B cell (primary cell): ENCODE data around the gene MRPL36. TPM values are rescaled to one million over a fixed set of nuclear protein-coding genes. Genes with fewer than 3 reads are reported as not detected.

Experiments
- ATAC-seq: fragments of 200-7000 bp; cut with Tn5 transposase; one replicate; pipeline ENCODE4 v1.10.0; 2021; ENCODE audit warnings: low read depth, mild to moderate bottlenecking, moderate number of reproducible peaks, moderate library complexity
- CTCF ChIA-PET: fragments of 350-600 bp; sonication (Branson Sonifier 250); formaldehyde crosslinking; loops from one replicate; lab custom pipeline; 2021; ENCODE audit warnings: antibody characterized with exemption, inconsistent platforms; lab: Charles Lee
- POLR2A ChIA-PET: fragments of 350-600 bp; sonication (Branson Sonifier 250); formaldehyde crosslinking; loops from one replicate; lab custom pipeline; 2021; ENCODE audit warnings: antibody characterized with exemption; lab: Charles Lee
- DNase-seq: peaks from one replicate; pipeline ENCODE4 v3.0.0; 2013
- H2AFZ ChIP-seq: 2 replicates; pipeline ENCODE4 v1.6.1; 2012; ENCODE audit warnings: mild to moderate bottlenecking, low read depth, low read length; ENCODE audit not compliant: insufficient read depth, poor library complexity, severe bottlenecking
- H3K27ac ChIP-seq, 2 donors: 1 replicate in 1 of 2; 2 replicates in 1 of 2; pipeline ENCODE4 v1.5.1; 2012 to 2013; ENCODE audit warnings: low read length in 2 of 2, mild to moderate bottlenecking in 2 of 2, moderate library complexity in 1 of 2
- H3K27me3 ChIP-seq, 4 experiments: fragments of 200-600 bp in 1 of 4; sonication (generic) in 1 of 4; replicated peaks in 1 of 4; 1 replicate in 2 of 4; 2 replicates in 2 of 4; pipeline versions ENCODE4 v1.6.1 to v1.7.0; 2013 to 2016; ENCODE audit warnings: low read length in 3 of 4, mild to moderate bottlenecking in 2 of 4, mixed read lengths in 1 of 4, moderate library complexity in 1 of 4; ENCODE audit not compliant: insufficient read depth in 4 of 4, control insufficient read depth in 3 of 4; ENCODE audit errors: control extremely low read depth in 1 of 4
- H3K36me3 ChIP-seq, 2 experiments: replicated peaks in 1 of 2; 1 replicate in 1 of 2; 2 replicates in 1 of 2; pipeline versions ENCODE4 v1.6.1 to v1.7.1; 2013; ENCODE audit warnings: low read length in 1 of 2; ENCODE audit not compliant: insufficient read depth in 2 of 2, control insufficient read depth in 1 of 2; ENCODE audit errors: control extremely low read depth in 1 of 2, extremely low read depth in 1 of 2
- H3K4me1 ChIP-seq, 2 donors: fragments of 200-600 bp in 1 of 2; sonication (generic) in 1 of 2; 1 replicate in 1 of 2; 2 replicates in 1 of 2; pipeline versions ENCODE4 v1.5.1 to v1.6.1; 2013 to 2017; ENCODE audit warnings: low read length in 2 of 2; ENCODE audit not compliant: control insufficient read depth in 2 of 2, insufficient read depth in 2 of 2
- H3K4me2 ChIP-seq: replicated peaks from 2 replicates; pipeline ENCODE3; 2012; ENCODE audit warnings: mild to moderate bottlenecking, low read depth, low read length; ENCODE audit not compliant: poor library complexity, severe bottlenecking
- H3K4me3 ChIP-seq, 5 experiments: fragments of 200-600 bp in 1 of 5; sonication (generic) in 1 of 5; 1 replicate in 3 of 5; 2 replicates in 2 of 5; pipeline versions ENCODE4 v1.5.1 to v1.7.0; 2011 to 2016; ENCODE audit warnings: low read length in 4 of 5, mild to moderate bottlenecking in 4 of 5, low read depth in 2 of 5, control low read depth in 1 of 5, moderate library complexity in 1 of 5; ENCODE audit not compliant: insufficient read depth in 1 of 5; ENCODE audit errors: control extremely low read depth in 1 of 5, extremely low read depth in 1 of 5
- H3K79me2 ChIP-seq: fragments of 200-600 bp; sonication (generic); one replicate; pipeline ENCODE4 v1.6.0; 2016; ENCODE audit warnings: low read length; ENCODE audit not compliant: control insufficient read depth, insufficient read depth
- H3K9ac ChIP-seq: fragments of 200-600 bp; sonication (generic); 2 replicates; pipeline ENCODE4 v1.6.1; 2017; ENCODE audit warnings: mild to moderate bottlenecking, low read length, moderate library complexity
- H3K9me3 ChIP-seq, 3 donors: one replicate each; pipeline versions ENCODE4 v1.6.1 to v1.7.1; 2013; ENCODE audit warnings: low read length in 2 of 3; ENCODE audit not compliant: control insufficient read depth in 2 of 3, insufficient read depth in 1 of 3; ENCODE audit errors: control extremely low read depth in 1 of 3
- H4K20me1 ChIP-seq: 2 replicates; pipeline ENCODE4 v1.6.0; 2012; ENCODE audit warnings: mild to moderate bottlenecking, low read length; ENCODE audit not compliant: insufficient read depth, control insufficient read depth, poor library complexity, severe bottlenecking
- H3K27ac Mint-ChIP-seq: one replicate; pipeline ENCODE4 v1.8.0; 2021; ENCODE audit warnings: mixed read lengths
- H3K27me3 Mint-ChIP-seq: one replicate; pipeline ENCODE4 v1.8.0; 2021; ENCODE audit warnings: mixed read lengths
- H3K4me1 Mint-ChIP-seq: one replicate; pipeline ENCODE4 v1.8.0; 2021; ENCODE audit warnings: mixed read lengths
- H3K4me3 Mint-ChIP-seq: one replicate; pipeline ENCODE4 v1.8.0; 2021; ENCODE audit warnings: mixed read lengths
- H3K9me3 Mint-ChIP-seq: one replicate; pipeline ENCODE4 v1.8.0; 2022; ENCODE audit warnings: mixed read lengths; ENCODE audit not compliant: insufficient read depth
- EZH2 ChIP-seq: IDR thresholded peaks from 2 replicates; pipeline ENCODE4 v1.6.1; 2012; ENCODE audit warnings: borderline replicate concordance, low read depth, mild to moderate bottlenecking, moderate library complexity, low read length; ENCODE audit not compliant: insufficient read depth, poor library complexity, severe bottlenecking
- WGBS: methylation state at CpG from one replicate; pipeline ENCODE4 v1.1.5; 2013; ENCODE audit warnings: missing lambda C conversion rate; ENCODE audit not compliant: insufficient coverage; 5-methylcytosine and 5-hydroxymethylcytosine counted together
- intact Hi-C: fragments of 100-400 bp; cut with micrococcal nuclease; formaldehyde crosslinking; loops from one replicate; pipeline ENCODE4 v1.10.0; 2022
- polyA plus RNA-seq: library from polyadenylated mRNA; depleted of rRNA; stranded (reverse); fragments of >200 nt; gene quantifications from 2 replicates; pipeline ENCODE4 v1.2.3, GENCODE V29; 2012
- total RNA-seq, 2 donors: library from RNA; stranded (reverse); fragments of 120-200 nt in 1 of 2; gene quantifications; 1 replicate in 1 of 2; 2 replicates in 1 of 2; pipeline versions ENCODE4 v1.2.3 to v1.2.4, GENCODE V29; 2013 to 2022
- TF ChIP-seq, protein P1 (sequence below): fragments of 200-600 bp; IDR thresholded peaks from one replicate; pipeline ENCODE4 v1.8.0; 2022; ENCODE audit warnings: antibody characterized with exemption, mild to moderate bottlenecking

Gene MRPL36
- total and polyA plus RNA-seq, 2 donors (not counting 1 experiment from before 2014, with no cell fraction given) = 12.5 to 25.0 TPM

DNA sequence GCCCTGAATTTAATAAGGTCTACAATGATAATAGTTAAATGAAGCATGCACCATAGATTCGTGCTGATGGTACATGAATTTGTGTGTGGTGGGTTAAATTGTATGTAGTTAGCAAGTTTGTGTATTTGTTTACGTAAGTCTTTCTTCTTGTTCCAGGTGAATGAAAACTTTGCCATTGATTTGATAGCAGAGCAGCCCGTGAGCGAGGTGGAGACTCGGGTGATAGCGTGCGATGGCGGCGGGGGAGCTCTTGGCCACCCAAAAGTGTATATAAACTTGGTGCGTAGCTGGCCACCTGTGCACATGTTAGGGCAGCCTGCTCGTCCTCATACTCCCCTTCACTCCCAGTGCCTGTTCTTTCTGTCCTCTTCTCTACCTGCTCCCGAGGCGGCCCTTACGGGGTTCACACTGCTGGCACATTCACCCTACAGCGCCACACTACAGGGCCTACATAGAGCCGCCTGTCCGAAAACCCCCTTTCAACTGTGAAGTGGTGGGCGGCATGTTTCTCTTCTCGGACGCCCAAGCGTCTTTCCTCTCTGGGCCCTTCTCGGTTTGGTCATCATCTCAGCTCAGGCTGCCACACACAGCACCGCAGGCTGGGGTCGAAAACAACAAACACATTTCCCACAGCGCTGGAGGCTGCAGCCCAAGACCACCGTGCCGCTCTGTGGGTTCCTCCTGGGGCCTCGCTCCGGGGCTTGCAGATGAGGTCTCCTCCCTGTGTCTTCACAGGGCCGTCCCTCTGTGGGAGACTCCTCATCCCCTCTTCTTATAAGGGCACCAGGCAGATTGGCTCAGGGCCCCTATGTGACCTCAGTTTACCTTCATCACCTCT lies 14.8 kb upstream of the MRPL36 start:
- no peak for DNase-seq
- H3K4me3 Mint-ChIP-seq = no peak overlapping the region
- H3K9ac ChIP-seq = no peak overlapping the region
- POLR2A ChIA-PET = no interaction called here
- no peak for TF ChIP-seq EZH2
- TF ChIP-seq, protein P1, sequence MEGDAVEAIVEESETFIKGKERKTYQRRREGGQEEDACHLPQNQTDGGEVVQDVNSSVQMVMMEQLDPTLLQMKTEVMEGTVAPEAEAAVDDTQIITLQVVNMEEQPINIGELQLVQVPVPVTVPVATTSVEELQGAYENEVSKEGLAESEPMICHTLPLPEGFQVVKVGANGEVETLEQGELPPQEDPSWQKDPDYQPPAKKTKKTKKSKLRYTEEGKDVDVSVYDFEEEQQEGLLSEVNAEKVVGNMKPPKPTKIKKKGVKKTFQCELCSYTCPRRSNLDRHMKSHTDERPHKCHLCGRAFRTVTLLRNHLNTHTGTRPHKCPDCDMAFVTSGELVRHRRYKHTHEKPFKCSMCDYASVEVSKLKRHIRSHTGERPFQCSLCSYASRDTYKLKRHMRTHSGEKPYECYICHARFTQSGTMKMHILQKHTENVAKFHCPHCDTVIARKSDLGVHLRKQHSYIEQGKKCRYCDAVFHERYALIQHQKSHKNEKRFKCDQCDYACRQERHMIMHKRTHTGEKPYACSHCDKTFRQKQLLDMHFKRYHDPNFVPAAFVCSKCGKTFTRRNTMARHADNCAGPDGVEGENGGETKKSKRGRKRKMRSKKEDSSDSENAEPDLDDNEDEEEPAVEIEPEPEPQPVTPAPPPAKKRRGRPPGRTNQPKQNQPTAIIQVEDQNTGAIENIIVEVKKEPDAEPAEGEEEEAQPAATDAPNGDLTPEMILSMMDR = no peak
- no peaks in the 10 kb centered on the region for H3K27me3 ChIP-seq
- H3K4me1 Mint-ChIP-seq = peaks cover 5% of the 10 kb centered on the region
- H3K27ac Mint-ChIP-seq = no peak overlapping the region
- H3K36me3 ChIP-seq = peaks cover 0 to 77% of the 10 kb centered on the region in 2 experiments
- no peaks in the 10 kb centered on the region for H3K4me1 ChIP-seq
- 94% methylated on average over 29 of the region's 30 CpGs for WGBS
- H3K4me3 ChIP-seq = no peak overlapping the region
- H4K20me1 ChIP-seq = peaks cover 32% of the 10 kb centered on the region
- H3K27me3 Mint-ChIP-seq = no peaks in the 10 kb centered on the region
- ATAC-seq = no peak
- peaks cover 17% of the 10 kb centered on the region for H3K79me2 ChIP-seq
- H3K9me3 Mint-ChIP-seq = no peaks in the 10 kb centered on the region
- no peak overlapping the region for H3K27ac ChIP-seq
- CTCF ChIA-PET = interaction anchor here (0.8 kb wide), 1 partner anchor 44 kb away, joined by 3 read pairs; no protein-coding TSS in a partner anchor
- H3K4me2 ChIP-seq = no peak overlapping the region
- no peak overlapping the region for H2AFZ ChIP-seq
- H3K9me3 ChIP-seq = no peaks in the 10 kb centered on the region
- intact Hi-C loops = no loop called here

- H3K27me3 Mint-ChIP-seq = no peaks in the 10 kb centered on the region
- H3K79me2 ChIP-seq = peaks cover 54% of the 10 kb centered on the region
- intact Hi-C loops = no loop called here
- TF ChIP-seq EZH2 = no peak
- ATAC-seq (no peak), DNase-seq (no peak)
- H3K9ac ChIP-seq = no peak overlapping the region
- H2AFZ ChIP-seq = no peak overlapping the region
- ChIA-PET POLR2A (no interaction called here), CTCF (no interaction called here)
- H3K4me3 Mint-ChIP-seq = no peak overlapping the region
- H3K4me1 ChIP-seq = no peaks in the 10 kb centered on the region
- H3K27ac ChIP-seq = no peak overlapping the region
- H3K9me3 Mint-ChIP-seq = no peaks in the 10 kb centered on the region
- H3K9me3 ChIP-seq = no peaks in the 10 kb centered on the region
- no peak overlapping the region for H3K4me2 ChIP-seq
- 100% methylated on average over 5 of the region's 10 CpGs for WGBS
- H4K20me1 ChIP-seq = peaks cover 64% of the 10 kb centered on the region
- no peak overlapping the region for H3K4me3 ChIP-seq
- H3K36me3 ChIP-seq = peaks cover 0 to 83% of the 10 kb centered on the region in 2 experiments
- H3K27me3 ChIP-seq = no peaks in the 10 kb centered on the region
- peaks cover 2% of the 10 kb centered on the region for H3K4me1 Mint-ChIP-seq
- no peak overlapping the region for H3K27ac Mint-ChIP-seq
These were observed 11.0 kb upstream of the MRPL36 start for GRCh38 chr5:1810581-1811101.
